RKO (cell line): ENCODE measurements around the gene PHACTR1.

ENCODE experiments used
- DNase-seq: peaks from one replicate; pipeline ENCODE4 v3.0.0-alpha.2; 2016; ENCODE audit warnings: low spot score

Gene PHACTR1

GRCh38 chr6:13289789-13290318, 573.3 kb downstream of the PHACTR1 start:
- DNase-seq, result no peak

GRCh38 chr6:13290335-13290734, 573.8 kb downstream of the PHACTR1 start:
- DNase-seq, result no peak

- DNase-seq, result no peak
These were observed 576.2 kb downstream of the PHACTR1 start for GRCh38 chr6:13292774-13293173.

GRCh38 chr6:13294499-13295069, 578.0 kb downstream of the PHACTR1 start:
- no peak for DNase-seq

- no peak for DNase-seq
These were observed 579.0 kb downstream of the PHACTR1 start for GRCh38 chr6:13295576-13295975.

GRCh38 chr6:13296536-13296997, 580.0 kb downstream of the PHACTR1 start:
- DNase-seq, result no peak

GRCh38 chr6:13297391-13297790, 580.8 kb downstream of the PHACTR1 start:
- DNase-seq, result no peak

- no peak for DNase-seq
These were observed 581.9 kb downstream of the PHACTR1 start for GRCh38 chr6:13298446-13298845.

- DNase-seq, result no peak
These were observed 582.8 kb downstream of the PHACTR1 start for GRCh38 chr6:13299403-13299821.

GRCh38 chr6:13299918-13300317, 583.4 kb downstream of the PHACTR1 start:
- no peak for DNase-seq

- no peak for DNase-seq
These were observed 584.4 kb downstream of the PHACTR1 start for GRCh38 chr6:13300643-13301590.

- no peak for DNase-seq
These were observed 585.7 kb downstream of the PHACTR1 start for GRCh38 chr6:13302291-13302690.

- peak; percentile 79 for DNase-seq
These were observed 586.4 kb downstream of the PHACTR1 start for GRCh38 chr6:13302751-13303667.

GRCh38 chr6:13303668-13304017, 587.1 kb downstream of the PHACTR1 start:
- no peak for DNase-seq

GRCh38 chr6:13304101-13304500, 587.5 kb downstream of the PHACTR1 start:
- DNase-seq, result no peak

GRCh38 chr6:13304580-13305260, 588.2 kb downstream of the PHACTR1 start:
- DNase-seq, result no peak

GRCh38 chr6:13305288-13305687, 588.7 kb downstream of the PHACTR1 start:
- DNase-seq, result no peak

- DNase-seq, result no peak
These were observed 589.2 kb downstream of the PHACTR1 start for GRCh38 chr6:13305791-13306190.

- DNase-seq, result no peak
These were observed 591.0 kb downstream of the PHACTR1 start for GRCh38 chr6:13307508-13307995.

GRCh38 chr6:13308332-13308731, 591.8 kb downstream of the PHACTR1 start:
- DNase-seq, result no peak

- DNase-seq, result no peak
These were observed 594.6 kb downstream of the PHACTR1 start for GRCh38 chr6:13311155-13311554.
